Femur (tissue), 1 donor: ENCODE measurements around the gene TBX10.
"Not testable (repeated sequence)": the region's sequence is repeated elsewhere in the genome, so short reads cannot be mapped to it uniquely, and the experiment has no call there.

Source experiments
- DNase-seq: peaks from one replicate; pipeline ENCODE4 v3.0.0-alpha.2; 2017

Gene TBX10

GRCh38 chr11:67630228-67630942, 9.2 kb downstream of the TBX10 start:
- peak; percentile 100 for DNase-seq

DNA sequence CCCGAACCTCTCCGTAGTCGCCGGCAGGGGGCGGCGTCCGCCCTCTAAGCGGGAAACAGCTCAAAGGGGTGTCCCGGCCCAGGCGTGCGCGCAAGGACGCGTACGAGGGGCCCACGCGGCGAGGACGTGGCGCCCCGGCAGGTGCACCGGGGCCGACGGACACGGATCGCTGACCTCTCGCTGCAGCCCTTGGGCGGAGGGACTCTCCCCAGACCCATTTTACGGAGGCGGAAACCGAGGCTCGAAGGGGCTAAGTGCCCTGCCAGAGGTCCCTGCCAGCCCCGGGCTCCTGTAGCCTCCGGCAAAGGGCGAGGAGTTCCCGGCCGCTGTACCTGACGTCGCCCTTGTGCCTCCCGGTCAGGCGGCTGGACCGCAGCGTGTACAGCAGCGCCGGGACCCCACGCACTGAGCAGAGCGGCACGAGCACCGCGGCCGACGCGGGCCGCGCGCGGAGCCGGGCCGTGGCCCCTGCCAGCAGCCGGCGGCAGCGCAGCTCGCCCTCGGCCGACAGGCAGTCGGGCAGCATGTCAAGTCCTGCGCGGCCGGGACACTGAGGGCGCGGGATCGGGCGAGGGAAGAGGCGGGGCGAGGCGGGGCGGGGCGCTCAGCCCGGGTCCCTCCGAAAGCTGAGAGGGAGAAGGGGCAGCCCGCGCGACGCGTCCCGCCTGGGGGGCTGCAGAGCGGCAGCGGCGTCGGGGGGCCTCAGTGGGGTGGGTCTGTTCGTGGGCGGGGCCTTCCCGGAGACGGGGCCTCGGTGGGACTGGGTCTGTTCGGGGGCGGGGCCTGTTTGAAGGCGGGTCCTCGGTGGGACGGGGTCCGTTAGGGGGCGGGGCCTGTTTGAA, 10.0 kb downstream of the TBX10 start, which contains the start of gene NUDT8:
Gene NUDT8 (minus strand): TSS at position 552 of the 842 bp plus-strand sequence. CDS start 26 bp downstream, at position 526.
- peak; percentile 84 for DNase-seq

DNA sequence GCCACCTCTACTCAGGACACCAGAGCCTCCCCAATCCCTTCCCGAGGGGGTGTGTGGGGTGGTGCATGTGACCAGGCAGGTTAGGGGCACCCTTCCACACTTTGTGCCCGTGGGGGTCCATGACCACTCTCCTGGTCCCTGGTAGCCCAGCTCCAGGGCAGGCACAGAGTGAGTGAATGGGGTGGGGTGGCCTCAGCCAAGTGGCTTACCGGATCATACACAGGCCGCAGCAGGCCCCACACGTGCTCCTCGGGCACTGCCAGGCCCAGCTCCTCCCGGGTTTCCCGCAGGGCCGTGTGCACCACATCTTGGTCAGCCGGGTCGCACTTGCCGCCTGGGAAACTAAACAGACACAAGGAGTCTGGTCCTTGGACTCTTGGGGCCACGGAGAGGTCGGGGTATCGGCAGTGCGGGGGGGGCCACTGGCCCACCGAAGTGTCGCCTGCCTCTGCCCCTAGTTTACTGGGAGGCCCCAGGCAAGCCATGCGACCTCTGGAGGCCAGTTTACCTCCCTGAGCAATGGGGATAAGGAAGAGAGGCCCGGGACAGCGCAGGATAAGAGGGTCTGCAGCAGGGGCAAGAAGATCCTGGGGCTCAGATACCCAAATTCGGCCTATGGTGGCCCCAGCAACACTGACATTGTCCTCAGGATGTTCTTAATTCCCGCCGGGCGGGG, 10.7 kb downstream of the TBX10 start:
- no peak for DNase-seq

GRCh38 chr11:67627812-67628624, 11.5 kb downstream of the TBX10 start:
- no peak for DNase-seq

DNA sequence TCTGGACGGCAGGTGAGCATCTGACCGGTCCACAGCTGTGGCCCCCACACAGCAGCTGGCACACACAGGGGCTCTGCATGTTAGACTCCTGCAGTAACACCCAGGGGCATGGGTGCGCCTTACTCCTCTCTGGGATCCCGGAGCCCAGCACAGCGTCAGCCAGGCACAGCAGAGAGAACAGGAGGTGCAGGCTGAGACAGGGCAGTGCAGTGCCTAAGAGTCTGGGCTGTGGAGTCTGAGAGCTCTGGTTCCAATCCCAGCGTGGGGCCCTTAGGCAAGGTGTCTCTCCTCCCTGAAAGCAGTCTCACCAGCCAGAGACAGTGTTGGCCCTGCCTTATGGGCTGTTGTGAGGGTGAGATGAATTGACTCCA, 12.1 kb downstream of the TBX10 start:
- DNase-seq = peak; percentile 14

- DNase-seq = no peak
These were observed 12.6 kb downstream of the TBX10 start for GRCh38 chr11:67626970-67627369.

GRCh38 chr11:67626131-67626833, 13.3 kb downstream of the TBX10 start:
- DNase-seq = not testable (repeated sequence)

DNA sequence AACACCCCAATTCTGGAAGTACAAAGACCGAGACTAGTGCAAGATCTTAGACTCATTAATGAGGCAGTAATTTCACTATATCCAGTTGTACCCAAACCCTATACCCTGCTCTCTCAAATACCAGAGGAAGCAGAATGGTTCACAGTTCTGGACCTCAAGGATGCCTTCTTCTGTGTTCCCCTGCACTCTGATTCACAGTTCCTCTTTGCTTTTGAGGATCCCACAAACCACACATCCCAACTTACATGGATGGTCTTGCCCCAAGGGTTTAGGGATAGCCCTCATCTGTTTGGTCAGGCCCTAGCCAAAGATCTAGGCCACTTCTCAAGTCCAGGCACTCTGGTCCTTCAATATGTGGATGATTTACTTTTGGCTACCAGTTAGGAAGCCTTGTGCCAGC, 15.8 kb downstream of the TBX10 start:
- not testable (repeated sequence) for DNase-seq

GRCh38 chr11:67622905-67623304, 16.7 kb downstream of the TBX10 start:
- not testable (repeated sequence) for DNase-seq

DNA sequence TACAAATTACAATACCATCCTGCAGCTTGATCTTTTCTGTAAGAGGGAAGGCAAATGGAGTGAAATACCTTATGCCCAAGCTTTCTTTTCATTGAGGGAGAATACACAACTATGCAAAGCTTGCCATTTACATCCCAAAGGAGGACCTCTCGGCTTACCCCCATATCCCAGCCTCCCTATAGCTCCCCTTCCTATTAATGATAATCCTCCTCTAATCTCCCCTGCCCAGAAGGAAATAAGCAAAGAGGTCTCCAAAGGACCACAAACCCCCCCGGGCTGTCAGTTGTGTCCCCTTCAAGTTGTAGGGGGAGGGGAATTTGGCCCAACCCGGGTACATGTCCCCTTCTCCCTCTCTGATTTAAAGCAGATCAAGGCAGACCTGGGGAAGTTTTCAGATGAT, 17.6 kb downstream of the TBX10 start:
- DNase-seq = not testable (repeated sequence)

GRCh38 chr11:67620621-67621020, 18.9 kb downstream of the TBX10 start:
- DNase-seq = not testable (repeated sequence)

GRCh38 chr11:67619683-67620618, 19.6 kb downstream of the TBX10 start:
- not testable (repeated sequence) for DNase-seq

DNA sequence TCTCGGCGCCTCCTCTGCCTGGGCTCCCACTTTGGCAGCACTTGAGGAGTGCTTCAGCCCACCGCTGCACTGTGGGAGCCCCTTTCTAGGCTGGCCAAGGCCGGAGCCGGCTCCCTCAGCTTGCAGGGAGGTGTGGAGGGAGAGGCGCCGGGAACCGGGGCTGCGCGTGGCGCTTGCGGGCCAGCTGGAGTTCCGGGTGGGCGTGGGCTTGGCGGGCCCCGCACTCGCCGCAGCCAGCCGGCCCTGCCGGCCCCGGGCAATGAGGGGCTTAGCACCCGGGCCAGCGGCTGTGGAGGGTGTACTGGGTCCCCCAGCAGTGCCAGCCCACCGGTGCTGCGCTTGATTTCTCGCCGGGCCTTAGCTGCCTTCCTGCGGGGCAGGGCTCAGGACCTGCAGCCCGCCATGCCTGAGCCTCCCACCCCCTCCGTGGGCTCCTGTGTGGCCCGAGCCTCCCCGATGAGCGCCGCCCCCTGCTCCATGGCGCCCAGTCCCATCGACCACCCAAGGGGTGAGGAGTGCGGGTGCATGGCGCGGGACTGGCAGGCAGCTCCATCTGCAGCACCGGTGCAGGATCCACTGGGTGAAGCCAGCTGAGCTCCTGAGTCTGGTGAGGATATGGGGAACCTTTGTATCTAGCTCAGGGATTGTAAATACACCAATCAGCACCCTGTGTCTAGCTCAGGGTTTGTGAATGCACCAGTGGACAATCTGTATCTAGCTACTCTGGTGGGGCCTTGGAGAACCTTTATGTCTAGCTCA, 20.5 kb downstream of the TBX10 start:
- not testable (repeated sequence) for DNase-seq

DNA sequence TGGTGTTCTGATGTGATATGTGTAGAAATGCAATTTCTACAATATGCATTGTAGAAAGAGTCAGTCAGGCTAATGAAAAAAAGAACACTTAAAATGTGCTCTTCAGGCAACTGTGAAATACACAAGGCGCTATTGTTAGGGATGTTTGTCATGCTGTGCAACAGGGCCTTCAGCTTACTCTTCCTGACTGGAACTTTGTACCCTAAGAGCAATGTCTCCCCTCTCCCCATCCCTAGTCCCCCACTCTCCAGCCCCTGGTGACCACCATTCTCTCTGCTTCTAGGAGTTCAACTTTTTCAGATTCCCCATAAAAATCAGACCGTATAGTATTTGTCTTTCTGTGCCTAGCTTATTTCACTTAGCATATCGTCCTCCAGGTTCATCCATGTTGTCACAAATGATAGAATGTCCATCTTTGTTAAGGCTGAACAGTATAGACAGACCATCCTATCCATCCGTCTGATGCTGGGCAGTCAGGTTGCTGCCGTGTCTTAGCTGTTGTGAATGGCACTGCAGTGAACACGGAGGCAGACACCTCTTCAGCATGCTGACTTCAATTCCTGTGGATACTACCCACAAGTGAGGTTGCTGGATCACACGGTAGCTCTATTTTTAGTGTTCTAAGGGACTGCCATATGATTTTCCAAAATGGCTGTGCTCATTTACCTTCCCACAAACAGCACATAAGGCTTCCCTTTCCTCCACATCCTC, 22.2 kb downstream of the TBX10 start:
- no peak for DNase-seq

DNA sequence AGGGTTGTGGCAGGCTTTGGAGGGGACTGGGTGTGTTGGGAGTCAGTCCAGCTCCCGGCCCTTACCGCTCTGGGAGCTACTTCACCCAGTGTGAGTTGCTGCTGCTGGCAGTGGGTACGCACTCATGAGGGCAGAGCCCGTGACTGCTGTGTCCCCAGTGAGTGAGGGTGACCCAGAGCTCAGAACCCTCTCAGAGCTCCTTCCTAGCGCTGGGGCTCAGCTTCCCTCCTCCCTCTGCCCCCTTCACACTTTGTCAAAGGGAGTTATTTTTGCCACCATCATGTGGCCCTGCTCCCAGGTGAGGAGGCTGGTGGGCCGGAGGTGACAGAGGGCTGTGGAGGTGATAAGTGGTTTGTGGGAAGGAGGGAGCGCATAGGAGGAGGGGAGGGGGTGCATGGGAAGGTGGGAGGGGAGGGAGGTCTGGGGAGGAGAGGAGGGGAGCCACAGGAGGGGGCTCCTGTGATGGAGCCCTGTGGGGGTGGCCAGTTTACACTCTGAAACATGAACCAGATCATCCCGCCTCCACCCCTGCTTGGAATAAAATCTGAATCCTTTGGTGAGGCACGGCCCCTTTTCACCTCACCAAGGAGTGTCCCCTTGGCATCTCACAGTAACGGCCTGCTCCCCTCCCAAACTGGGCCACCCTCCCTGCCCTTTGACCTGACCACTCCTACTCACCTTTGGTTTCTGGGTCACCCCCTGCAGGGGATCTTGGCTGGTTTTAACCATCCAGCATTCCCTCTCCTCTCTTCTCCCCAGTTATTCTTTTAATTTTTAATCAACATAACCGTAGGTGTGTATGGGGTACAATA, 22.9 kb downstream of the TBX10 start:
- DNase-seq = no peak

GRCh38 chr11:67615728-67616430, 23.7 kb downstream of the TBX10 start:
- no peak for DNase-seq
